Right lobe of liver (tissue), 6 donors: ENCODE measurements around the gene MT1G. TPM values are rescaled to one million over a fixed set of nuclear protein-coding genes. Genes with fewer than 3 reads are reported as not detected.

Source experiments
- ATAC-seq, 4 donors: fragments of 200-7000 bp; cut with Tn5 transposase; one replicate each; pipeline ENCODE4 v1.9.1; 2020; ENCODE audit warnings: mild to moderate bottlenecking in 4 of 4, moderate library complexity in 4 of 4
- DNase-seq, 3 donors: peaks; one replicate each; pipeline ENCODE4 v3.0.0-alpha.2; 2020
- H3K27ac ChIP-seq, 3 donors: fragments of 200-600 bp; one replicate each; pipeline ENCODE4 v1.8.0; 2022
- H3K27me3 ChIP-seq, 2 donors: fragments of 200-600 bp; one replicate each; pipeline ENCODE4 v1.8.0; 2022
- H3K36me3 ChIP-seq, 4 donors: fragments of 200-600 bp; sonication (generic) in 1 of 4; one replicate each; pipeline versions ENCODE4 v1.5.1 to v1.8.0; 2017 to 2022; ENCODE audit warnings: control low read depth in 1 of 4
- H3K4me1 ChIP-seq, 4 donors: fragments of 200-600 bp; sonication (generic) in 1 of 4; one replicate each; pipeline versions ENCODE4 v1.5.1 to v1.8.0; 2017 to 2022; ENCODE audit warnings: control low read depth in 1 of 4
- H3K4me3 ChIP-seq, 3 donors: fragments of 200-600 bp; one replicate each; pipeline ENCODE4 v1.8.0; 2022
- H3K9me3 ChIP-seq, 4 donors: fragments of 200-600 bp; sonication (generic) in 1 of 4; one replicate each; pipeline versions ENCODE4 v1.5.1 to v1.8.0; 2017 to 2022; ENCODE audit warnings: control low read depth in 1 of 4
- POLR2A ChIP-seq: fragments of 450-650 bp; IDR thresholded peaks from one replicate; pipeline ENCODE4 v1.6.1; 2017; ENCODE audit warnings: antibody characterized with exemption, mild to moderate bottlenecking
- WGBS: methylation state at CpG from one replicate; pipeline ENCODE4 v1.1.6; 2018; ENCODE audit warnings: low coverage, low lambda C conversion rate; ENCODE audit not compliant: insufficient coverage; ENCODE audit errors: missing lambda C conversion rate; 5-methylcytosine and 5-hydroxymethylcytosine counted together
- intact Hi-C, 2 donors: fragments of 100-400 bp; cut with DNase I; formaldehyde crosslinking; loops; one replicate each; pipeline versions ENCODE4 v1.11.2 to v1.14.1; 2022
- total RNA-seq, 6 experiments: library from RNA; depleted of rRNA in 2 of 6; stranded (reverse); fragments of >200 nt in 2 of 6; fragmentation: NEBNext Ultra II Directional in 3 of 6; extraction: Animal tissue kit (Norgen Biotek cat#: 25700) in 3 of 6; gene quantifications; one replicate each; pipeline versions ENCODE4 v1.1.0 to v1.2.4, GENCODE V29; 2016 to 2023
- TF ChIP-seq, protein P1 (sequence below), 4 donors: fragments of 200-600 bp in 3 of 4; fragments of 450-650 bp in 1 of 4; IDR thresholded peaks; one replicate each; pipeline versions ENCODE4 v1.5.1 to v1.8.0; 2016 to 2022; ENCODE audit warnings: antibody characterized with exemption in 4 of 4, mild to moderate bottlenecking in 2 of 4
- donor health status: DM: no; HTN: yes; CAD: no.
- donor health status: DM: no; HTN: no; CAD: no.
- donor health status: DM: no; HTN: no; CAD: no.
- donor health status: DM: no; HTN: yes; CAD: no.
- donor health status: DM: no; HTN: yes; CAD: no.

The MT1G gene
- total RNA-seq, 6 experiments from 2014 or later, result 490 to 8,056 (median 1,365) TPM

GRCh38 chr16:56689171-56689570 is 21.3 kb upstream of the MT1G start:
- Histone ChIP-seq H3K27me3 (no peaks in the 10 kb centered on the region), H3K4me3 (no peak overlapping the region), H3K36me3 (no peaks in the 10 kb centered on the region), H3K9me3 (no peaks in the 10 kb centered on the region), H3K27ac (no peak overlapping the region), H3K4me1 (no peaks in the 10 kb centered on the region)
- DNase-seq, result no peak
- TF ChIP-seq, protein P1, sequence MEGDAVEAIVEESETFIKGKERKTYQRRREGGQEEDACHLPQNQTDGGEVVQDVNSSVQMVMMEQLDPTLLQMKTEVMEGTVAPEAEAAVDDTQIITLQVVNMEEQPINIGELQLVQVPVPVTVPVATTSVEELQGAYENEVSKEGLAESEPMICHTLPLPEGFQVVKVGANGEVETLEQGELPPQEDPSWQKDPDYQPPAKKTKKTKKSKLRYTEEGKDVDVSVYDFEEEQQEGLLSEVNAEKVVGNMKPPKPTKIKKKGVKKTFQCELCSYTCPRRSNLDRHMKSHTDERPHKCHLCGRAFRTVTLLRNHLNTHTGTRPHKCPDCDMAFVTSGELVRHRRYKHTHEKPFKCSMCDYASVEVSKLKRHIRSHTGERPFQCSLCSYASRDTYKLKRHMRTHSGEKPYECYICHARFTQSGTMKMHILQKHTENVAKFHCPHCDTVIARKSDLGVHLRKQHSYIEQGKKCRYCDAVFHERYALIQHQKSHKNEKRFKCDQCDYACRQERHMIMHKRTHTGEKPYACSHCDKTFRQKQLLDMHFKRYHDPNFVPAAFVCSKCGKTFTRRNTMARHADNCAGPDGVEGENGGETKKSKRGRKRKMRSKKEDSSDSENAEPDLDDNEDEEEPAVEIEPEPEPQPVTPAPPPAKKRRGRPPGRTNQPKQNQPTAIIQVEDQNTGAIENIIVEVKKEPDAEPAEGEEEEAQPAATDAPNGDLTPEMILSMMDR (IDR thresholded peaks at IDR 0.05), result no peak
- no peak for TF ChIP-seq POLR2A
- intact Hi-C loops, result no loop called here
- no peak for ATAC-seq
- 83% methylated on average over 1 of the region's 3 CpGs for WGBS

- Histone ChIP-seq H3K36me3 (no peaks in the 10 kb centered on the region), H3K27me3 (no peaks in the 10 kb centered on the region), H3K4me1 (no peaks in the 10 kb centered on the region), H3K27ac (no peak overlapping the region), H3K4me3 (no peak overlapping the region), H3K9me3 (no peaks in the 10 kb centered on the region)
- WGBS, result no CpG with 5 or more reads among the region's 1 CpG
- intact Hi-C loops, result no loop called here
- ATAC-seq (no peak), DNase-seq (no peak)
- TF ChIP-seq, protein P1 (IDR thresholded peaks at IDR 0.05), result no peak
- no peak for TF ChIP-seq POLR2A
Observed at GRCh38 chr16:56688762-56689161, 20.9 kb upstream of the MT1G start.

DNA sequence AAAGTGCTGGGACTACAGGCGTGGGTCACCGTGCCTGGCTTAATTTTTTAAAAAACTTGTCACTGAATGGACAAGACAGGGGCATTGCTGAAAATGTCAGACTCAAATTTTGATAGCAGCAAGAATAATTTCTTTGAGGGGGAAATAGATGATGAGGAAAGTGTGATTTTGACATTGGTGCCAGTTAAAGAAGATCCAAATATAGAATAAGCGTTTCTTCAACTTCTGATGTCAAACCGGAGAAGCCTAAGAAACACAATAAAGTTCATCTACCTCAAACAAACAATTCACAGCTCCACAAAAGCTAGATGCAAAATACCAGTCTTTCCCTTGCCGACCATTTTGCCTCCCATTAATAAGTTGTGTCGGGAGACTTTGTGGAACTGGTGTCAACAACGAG is 18.9 kb upstream of the MT1G start:
- TF ChIP-seq, protein P1 (IDR thresholded peaks at IDR 0.05), result no peak
- peak; percentile 45 for TF ChIP-seq POLR2A
- ATAC-seq (no peak), DNase-seq (no peak)
- Histone ChIP-seq H3K9me3 (no peaks in the 10 kb centered on the region), H3K36me3 (peaks cover 0 to 5% (median 0%) of the 10 kb centered on the region in 4 donors), H3K27ac (no peak overlapping the region), H3K4me3 (no peak overlapping the region), H3K4me1 (peaks cover 0 to under 1% (median 0%) of the 10 kb centered on the region in 4 donors), H3K27me3 (no peaks in the 10 kb centered on the region)
- 84% methylated on average over 7 of the region's 7 CpGs for WGBS
- intact Hi-C loops, result no loop called here

DNA sequence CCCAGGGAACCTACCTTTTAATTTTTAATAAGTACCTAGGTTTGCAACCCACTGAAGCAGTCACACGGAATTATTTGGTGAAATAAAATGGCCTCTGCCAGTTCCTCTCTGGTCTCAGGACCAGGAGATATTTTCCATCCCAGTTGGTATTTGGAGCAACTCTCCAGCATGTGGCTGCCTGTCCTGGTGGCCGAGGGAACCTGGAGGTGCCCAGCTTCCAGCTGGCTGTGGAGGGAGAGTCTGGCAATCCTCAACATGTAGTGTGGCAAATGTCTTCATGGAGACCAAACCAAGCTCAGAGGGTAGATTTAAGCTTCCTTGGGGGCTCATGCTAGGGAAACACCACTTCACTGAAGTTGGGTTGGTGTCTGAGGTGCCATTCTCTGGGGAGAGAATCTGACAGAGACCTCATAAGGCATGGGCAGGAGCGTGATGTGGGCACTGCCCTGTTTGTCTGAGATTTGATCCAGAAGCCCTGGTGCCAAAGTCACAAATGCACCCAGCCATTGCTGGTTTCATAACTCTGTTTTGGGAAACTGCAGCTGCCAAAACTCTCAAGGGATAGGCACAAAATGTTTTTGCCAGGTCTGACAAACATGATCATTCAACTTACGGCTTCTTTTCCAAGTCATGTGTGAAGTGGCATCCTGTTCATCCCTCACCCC is 17.2 kb upstream of the MT1G start:
- peak in 2 of 3 donors; percentile 69 to 84 for DNase-seq
- Histone ChIP-seq H3K4me3 (peak overlapping the region in 2 of 3 donors; percentile 71 to 82), H3K27ac (peak overlapping the region; percentile 47 to 83 (median 76)), H3K4me1 (peaks cover 0 to 16% (median 5%) of the 10 kb centered on the region in 4 donors), H3K27me3 (no peaks in the 10 kb centered on the region), H3K9me3 (no peaks in the 10 kb centered on the region), H3K36me3 (peaks cover 0 to 5% (median 0%) of the 10 kb centered on the region in 4 donors)
- intact Hi-C loops, result no loop called here
- 40% methylated on average over 4 of the region's 4 CpGs for WGBS
- ATAC-seq, result peak; percentile 10 to 48 (median 34)
- TF ChIP-seq POLR2A, result peak; percentile 53
- TF ChIP-seq, protein P1 (IDR thresholded peaks at IDR 0.05), result no peak
